ENCODE results near the gene EML5.

- TF ChIP-seq ZNF274 (IDR thresholded peaks at IDR 0.05; ENCODE audit: low read depth, low read length): no peak
- TF ChIP-seq YY1 (IDR thresholded peaks at IDR 0.05; ENCODE audit: insufficient read depth, insufficient read length): no peak
Observed at GRCh38 chr14:88621100-88621499, 171.7 kb downstream of the EML5 start.
